GM19455 (cell line): ENCODE results near the gene MAP2.

Experiments
- ATAC-seq: cut with Tn5 transposase; IDR thresholded peaks from one replicate; pipeline ENCODE4 v1.9.1; 2021; ENCODE audit not compliant: unreplicated experiment

MAP2 gene

DNA sequence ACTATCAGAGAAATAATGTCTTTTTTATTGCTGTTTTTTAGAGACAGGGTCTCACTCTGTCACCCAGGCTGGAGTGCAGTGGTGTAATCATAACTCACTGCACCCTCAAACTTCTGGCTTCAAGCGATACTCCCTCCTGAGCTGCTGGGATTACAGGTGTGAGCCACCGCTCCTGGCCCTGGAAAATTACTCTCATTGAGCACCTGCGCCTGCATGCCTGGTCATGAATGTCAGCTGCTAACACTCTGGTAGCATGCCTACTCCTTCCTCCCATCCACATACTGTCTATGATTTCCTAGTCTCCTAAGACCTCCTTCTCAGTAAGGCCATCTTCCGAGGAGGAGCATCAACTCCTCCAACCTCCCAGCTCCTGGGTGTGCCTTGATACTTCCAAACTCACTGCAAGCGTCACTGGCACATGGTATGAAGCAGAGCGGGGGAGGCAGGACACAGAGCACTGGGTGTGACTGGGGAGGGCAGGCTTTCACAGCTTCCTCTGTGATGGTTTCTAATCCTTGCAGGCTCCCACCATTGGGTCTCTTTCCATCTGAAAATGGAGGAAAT lies 1.6 kb upstream of the MAP2 start:
- ATAC-seq: no peak

DNA sequence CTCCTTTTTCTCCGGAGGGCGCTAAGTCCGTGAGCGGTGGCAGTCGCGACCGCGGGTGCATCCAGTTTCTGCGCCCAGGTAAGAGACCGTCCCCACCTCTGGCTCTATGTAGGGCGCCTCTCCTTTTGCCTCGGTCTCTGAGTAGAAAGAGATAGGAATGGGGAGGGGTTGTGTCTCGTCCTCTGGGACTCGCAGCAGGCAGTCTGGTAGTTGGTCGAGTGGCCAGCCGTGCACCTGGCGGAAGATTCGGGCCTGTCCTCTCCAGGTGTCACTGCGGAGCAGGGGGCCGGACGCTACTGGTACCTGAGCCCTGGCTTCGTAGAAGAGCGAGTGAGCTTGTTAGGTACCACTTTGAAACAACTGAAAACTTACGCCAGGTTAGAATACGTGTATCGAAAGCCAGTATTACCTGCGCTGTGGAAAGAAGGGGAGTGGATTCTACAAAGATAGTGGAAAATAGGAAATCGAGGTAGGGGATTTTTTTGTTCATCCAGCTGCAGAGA lies 403 bp downstream of the MAP2 start:
- peak; percentile 15 for ATAC-seq

DNA sequence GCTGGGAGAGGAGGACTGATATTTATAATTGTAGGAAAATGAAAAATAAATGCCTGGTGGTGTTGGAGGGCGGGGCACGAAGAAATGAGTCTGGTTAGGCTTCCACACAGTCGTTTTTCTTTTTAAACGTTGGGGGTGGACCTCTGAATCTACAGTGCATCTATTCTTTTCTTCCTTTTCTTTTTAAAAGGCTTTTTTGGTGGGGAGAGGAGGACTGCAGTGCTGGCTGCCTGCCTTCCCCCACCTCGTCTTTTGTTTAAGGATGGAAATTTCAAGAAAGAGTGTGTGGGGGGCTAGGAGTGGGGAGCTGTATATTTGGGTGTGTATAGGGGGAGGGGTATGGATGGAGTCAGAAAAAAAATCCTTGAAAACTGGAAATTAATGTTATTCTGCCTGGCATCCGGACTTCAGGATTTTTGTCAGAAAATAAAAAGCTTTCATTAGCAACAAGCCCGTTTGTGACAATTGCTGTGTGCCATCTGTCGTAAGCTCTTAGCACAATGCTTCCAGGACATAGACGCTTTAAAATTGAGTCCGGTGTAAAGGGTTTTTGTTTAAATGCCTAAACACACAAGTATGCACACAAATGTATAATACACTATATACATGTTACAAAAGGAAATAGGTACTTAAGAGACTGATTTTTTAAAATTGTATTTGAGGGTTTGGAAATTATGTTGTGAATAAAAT lies 1.1 kb downstream of the MAP2 start:
- ATAC-seq: no peak

DNA sequence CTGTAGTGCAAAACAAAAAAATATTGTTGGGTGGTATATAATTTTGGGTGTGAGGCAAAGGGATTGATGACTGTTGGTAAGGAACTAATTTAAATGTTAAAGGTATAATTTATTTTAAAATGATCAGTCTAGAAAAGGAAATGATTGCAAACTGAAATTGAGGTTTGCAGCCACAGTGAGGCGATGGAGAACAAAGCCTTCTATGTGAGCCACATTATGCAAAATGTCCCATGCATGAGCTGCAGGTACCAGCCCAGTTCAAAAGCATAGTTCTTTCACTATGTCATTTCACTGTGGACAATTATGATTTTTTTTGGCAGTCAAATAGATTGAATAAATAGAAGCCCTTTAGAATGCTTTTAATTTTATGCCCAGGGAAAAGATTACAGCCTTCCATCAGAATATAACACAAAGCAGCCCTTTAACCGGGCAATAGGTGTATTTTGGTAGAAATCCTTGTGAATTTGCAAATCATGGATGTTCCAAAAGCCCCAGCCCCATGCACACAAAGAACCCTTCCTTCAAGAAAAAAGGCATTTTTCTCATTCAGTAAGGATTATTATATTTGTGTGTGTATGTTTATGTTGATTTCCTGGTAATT lies 1.7 kb downstream of the MAP2 start:
- ATAC-seq: peak; percentile 32

DNA sequence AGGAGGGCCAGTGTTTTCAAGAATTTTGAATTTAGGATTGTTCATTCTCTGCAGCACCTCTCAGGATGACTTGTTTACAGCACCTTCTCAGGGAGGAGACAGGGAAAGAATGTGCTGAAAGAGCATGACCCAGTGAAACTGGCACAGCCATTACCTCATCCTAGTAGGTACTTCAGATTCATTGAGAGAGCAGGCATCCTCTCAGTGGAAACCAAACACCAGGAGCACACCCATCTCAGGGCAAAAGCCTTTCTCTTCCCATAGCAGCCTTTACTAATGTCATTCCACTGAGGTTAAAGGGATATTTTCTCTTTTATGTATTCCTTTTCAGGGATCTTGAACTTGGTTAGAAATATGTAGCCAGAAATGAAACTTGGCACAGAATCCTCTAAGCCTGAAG lies 2.6 kb downstream of the MAP2 start:
- ATAC-seq: no peak

DNA sequence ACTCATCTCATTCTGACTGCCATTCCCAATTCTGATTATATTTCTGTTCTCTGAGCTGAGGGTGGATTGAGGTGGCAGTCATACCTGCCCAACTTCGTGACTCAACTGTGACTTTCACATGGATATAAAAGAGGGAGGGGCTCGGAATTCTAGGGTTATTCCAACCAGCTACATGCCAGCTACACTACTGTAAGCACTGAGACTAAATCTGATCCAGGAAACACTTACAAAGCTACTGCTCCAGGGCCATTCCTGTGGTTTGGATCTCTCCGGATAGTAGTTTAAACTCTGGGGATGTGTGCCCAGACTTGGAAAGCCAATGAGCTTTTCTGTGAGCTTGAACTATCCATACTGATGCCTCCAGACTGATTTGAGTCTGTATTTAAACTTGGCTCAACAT lies 7.9 kb downstream of the MAP2 start:
- ATAC-seq: no peak

DNA sequence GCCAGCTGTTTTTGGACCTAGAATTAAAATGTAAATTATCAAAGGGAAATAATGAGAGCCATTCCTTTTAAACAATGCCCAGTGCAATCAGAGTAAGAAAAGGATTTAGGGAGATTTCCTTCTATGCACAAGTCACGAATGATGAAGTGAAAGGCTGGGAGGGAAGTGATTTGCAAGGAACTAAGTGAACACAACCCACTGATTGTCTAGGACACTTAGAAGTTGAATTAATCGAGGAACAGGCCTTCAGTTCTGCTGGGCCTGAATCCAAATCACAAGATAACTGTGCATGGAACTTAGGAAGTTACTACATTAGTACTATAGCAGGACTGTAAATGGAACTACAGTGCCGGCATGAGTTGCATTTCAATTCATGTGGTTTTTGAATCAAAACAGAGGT lies 17.7 kb downstream of the MAP2 start:
- ATAC-seq: no peak

DNA sequence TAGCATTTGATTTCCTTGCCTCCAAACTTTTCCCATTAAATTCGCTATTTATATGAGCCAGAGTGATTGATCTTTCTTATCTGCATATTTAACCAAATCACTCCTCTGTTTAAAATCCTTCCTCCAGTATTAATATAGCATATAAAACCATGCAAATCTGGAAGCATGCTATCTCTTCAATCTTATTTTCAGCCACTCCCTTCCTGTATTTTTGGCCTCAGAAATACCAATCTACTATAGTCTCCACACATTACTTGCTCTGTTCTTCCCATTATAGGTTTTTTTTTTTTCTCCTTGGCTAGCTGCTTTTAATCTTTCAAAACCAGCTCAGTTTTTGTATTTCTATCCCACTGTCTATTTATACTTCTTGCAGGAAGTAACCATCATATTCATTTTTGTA lies 19.1 kb downstream of the MAP2 start:
- no peak for ATAC-seq

DNA sequence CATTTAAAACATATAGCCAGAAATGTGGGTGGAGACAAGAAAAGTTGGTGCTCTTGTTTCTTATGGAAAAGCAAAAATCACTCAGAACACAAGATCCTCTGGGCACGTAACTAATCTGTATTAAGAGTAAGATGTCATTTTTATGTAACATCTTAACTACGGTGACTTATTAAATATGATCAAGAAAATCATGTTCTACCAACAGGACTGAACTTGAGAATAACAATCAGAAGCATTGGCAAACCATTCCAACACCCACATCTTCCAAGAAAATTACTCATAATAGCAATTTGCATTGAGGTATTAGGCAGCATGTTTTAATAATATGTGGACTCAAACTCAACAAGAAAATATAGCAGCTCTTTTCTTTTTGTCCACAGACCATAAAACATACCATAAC lies 21.6 kb downstream of the MAP2 start:
- no peak for ATAC-seq

DNA sequence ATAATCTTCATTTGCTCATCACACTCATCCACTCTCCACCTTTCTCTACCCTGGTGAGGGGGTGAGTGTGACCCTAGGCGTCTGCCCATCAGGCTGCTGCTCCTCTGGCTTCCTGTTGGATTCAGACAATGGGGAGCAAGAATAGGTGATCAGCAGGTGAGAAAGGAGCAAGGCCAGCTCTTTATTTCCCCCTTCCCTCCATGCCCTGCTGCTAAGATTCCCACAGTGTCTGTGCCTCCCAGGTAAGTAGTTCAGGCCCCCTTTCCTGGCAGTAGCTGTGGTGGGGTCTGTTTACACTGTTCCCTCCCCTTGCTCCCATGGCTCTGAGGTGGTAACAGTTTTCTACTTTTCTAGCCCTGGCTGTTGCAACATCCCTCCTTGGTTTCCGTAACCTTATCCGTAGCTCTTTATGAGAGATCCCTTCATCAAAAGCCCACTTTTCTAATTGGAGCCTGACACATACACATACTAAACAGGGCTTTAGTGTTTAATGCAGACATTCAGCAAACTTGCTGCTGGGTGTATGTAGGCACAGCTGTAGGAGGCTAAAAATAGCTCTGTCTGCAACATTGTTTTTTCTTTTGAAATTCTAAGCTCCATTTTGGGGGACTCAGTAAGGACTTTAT lies 27.5 kb downstream of the MAP2 start:
- ATAC-seq: no peak

DNA sequence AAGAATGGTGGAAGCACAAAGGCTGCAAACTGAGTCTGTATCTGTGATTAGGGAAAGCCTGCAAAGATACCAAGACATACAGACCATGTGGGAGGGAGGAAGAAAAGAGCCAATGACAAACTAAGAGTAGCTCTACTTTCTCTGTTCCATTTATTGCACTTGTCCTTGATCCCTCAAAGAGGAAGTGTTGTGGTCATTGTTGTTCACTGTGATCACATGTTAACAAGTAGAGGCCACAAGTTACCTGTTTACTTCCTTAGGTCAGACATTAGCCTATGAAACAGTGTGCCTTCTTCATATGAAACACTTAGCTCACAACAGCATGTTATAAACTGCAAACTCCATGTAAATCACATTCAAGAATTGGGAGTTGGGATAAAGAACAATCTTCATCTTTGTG lies 32.6 kb downstream of the MAP2 start:
- ATAC-seq: no peak

DNA sequence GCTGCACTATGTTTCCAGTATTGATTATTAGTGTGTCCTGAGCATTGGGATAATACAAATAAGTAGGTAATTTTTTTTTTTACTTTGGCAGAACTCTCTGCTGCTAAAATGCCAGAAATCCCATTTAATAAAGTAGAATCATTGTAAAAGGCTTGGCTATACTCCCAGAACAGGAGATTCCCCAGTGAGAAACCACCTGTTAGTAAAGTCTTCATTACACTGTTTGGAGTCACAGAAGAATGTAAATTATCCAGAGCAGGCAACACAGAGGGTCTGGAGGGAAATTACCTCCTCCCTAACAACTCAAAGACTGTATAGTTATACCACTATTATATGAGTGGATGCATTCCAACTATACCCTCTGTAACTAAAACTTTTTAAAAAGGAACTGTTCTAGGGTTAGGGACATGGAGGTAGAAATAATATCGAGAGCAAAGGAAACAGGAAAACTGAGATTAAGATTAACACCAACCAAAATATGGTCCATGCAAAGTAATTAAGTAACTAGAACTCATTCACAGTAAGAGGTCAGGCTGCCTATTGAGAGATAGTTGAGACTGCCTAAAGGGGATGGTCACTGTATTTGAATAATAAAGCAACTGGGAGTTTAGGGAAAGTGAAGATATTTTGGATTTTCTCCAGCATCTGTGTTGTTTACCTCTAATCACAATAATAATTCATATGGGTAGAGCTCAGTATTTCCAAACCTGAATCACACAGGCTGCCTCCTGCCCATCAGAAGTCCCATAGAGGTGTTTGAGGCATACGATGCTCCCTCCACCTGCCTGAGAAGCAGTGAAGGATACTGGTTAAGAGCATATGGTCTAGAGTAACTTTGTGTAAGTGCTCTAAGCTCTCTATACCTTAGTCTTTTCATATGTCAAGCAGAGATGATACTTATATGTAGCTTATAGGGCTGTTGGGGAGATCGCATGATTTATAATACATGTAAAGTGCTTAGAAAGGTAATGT lies 34.4 kb downstream of the MAP2 start:
- no peak for ATAC-seq

DNA sequence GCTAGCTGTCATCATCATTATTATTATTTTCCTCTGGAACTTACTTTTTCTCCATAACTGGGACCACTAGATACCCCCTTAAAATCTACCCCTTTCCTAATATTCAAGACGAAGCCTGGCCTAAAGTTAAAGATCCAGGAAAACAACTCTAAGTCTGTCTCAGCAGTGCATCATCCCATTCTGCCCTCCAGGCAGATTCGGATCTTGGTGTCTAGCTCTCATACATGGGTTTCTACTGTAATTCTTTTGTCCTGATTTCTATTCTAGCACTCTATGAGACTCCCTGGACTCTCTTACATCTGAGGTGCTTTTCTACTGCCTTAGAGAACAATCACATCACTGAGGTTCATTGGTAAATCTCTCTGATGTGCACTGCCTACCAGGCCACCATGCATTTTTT lies 35.5 kb downstream of the MAP2 start:
- no peak for ATAC-seq

DNA sequence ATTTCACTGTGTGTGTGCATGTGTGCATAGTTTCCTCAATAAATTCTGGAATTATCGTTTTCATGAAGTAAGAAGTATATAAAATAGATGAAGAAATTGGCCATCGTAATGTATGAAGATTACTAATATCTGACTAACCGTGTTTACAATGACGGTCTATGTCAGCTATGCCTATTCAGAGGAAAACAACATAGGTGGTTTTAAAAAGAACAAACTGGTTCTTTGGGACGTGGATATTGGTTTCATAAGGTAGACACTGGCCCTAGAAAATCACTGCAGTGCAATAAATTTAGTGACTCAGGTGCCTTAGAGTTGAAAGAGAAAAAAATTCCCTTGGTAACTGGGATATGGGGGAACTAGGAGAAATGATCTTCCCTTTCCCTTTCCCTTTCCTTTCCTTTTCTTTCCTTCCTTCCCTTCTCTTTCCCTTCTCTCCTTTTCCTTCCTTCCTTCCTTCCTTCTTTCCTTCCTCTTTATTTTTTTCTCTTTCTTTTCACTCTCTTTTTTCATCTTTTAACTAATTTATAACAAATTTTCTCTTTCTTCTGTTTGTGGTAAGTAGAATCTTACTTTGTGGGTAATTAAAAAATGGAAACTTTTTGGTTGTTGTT lies 36.4 kb downstream of the MAP2 start:
- no peak for ATAC-seq

DNA sequence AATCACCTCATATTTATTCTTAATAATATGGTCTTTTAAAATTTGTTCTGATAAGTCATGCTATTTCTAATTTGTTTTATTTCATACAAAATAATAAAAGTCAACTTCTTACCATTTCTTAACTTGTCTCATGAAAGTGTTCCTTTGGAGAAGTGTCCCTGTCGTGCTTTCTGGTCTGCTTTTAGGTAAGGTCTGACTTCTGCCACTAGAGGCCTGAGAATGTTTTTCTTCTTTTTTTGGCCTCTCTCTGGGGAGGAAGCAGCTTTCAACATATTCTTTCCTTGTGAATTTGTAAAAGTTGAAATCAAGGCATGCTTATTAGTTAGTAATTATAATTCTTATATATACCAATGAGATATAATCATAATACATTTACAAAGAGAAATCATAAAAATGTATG lies 39.4 kb downstream of the MAP2 start:
- no peak for ATAC-seq

DNA sequence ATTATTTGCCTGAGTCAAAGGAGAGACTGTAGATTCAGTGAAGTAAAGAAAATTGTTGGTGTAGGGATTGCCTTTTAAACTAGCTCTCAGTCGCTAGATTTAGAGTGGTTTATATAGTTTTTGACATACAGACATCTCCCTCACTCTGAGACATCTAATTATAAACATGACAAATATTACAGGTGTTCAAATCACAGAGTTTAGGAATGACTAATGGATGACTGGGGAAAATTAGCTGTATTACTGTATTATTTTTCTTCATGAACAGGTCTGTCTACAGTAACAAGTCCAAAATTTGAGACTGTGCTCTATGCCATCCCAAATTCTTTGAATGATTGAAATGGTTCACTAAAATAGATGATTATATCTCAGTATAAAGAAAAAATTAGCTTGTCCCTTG lies 40.0 kb downstream of the MAP2 start:
- ATAC-seq: no peak

DNA sequence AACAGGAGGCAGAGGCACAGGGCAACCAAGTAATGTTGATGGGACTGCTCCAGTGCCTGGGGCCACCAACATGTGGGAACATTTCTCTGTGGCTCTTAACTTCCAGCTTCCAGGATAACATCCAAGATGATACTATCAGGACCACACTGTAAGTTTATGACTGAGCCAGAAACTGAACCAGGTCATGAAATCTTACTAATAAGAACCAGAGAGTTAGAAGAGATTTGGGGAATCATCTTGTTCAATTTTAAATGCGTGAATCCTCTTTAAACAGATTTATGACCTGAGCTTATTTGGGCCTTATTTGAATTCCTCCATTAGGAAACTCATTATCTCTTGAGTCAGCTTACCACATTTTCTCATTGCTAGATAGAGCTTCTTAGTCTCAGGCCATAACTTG lies 45.0 kb downstream of the MAP2 start:
- no peak for ATAC-seq

DNA sequence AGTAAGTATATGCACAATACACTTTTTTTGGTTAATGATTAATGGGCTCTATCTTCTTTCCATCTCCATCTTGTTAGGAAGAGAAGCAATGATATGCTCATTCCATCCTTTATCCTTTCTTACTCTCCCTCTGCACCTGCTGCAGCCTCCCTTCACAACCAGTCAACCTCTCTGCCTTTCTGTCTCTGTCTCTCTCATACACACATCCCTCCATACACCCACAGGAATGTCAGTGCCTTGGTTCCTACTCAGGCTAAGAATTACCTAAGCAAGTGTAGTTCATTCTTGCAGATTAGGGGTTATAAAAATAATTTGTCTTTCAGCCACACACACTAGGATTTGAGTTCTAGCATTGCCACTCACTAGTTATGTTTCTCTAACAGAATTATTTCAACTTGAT lies 45.6 kb downstream of the MAP2 start:
- ATAC-seq: no peak

DNA sequence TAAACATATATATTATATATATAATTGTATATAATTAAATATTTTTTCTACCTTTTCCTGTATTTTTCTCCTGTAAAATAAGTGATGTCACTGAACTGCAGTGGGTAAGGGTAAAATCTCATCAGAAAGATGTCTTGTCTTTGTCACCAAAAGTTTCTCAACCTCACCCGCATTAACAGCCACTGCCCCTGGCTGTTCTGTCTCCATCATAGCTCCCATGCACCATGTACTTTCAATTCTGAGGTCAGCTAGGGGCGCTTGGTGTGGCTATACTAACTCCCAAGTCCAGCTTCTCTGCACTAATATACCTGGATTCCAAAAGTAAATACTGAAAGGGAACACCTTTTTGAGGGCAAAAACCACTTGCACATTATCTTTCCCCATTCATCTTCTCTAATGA lies 46.6 kb downstream of the MAP2 start:
- ATAC-seq: no peak

DNA sequence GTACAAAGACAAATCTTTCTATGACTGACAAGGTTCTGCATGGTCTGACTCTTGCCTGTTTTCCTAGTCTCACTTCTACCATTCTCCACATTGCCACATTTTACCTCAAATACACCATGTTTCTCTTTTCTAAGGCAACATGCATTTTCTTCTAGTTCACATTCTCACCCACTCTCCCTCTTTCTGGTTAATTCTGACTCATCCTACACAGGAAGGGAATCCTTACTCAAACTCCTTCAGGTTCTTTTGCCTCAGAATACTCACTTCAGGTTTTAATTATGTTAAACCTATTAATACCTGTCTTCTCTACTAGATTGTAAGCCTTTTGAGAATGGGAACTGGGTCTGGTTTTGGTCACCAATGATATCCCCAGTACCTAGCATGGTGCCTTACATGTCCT lies 47.2 kb downstream of the MAP2 start:
- ATAC-seq: no peak
